ENCODE data around the gene DST. TPM values are rescaled to one million over a fixed set of nuclear protein-coding genes. Genes with fewer than 3 reads are reported as not detected.

The DST gene
- total and polyA plus RNA-seq, 11 donors, result 107 to 607 (median 366) TPM

- H3K4me3 ChIP-seq, result no peak overlapping the region
- no peaks in the 10 kb centered on the region for H3K9me3 ChIP-seq
- peaks cover 0 to 55% (median 31%) of the 10 kb centered on the region in 12 donors for H3K4me1 ChIP-seq
- H3K27ac ChIP-seq, result peak overlapping the region in 1 of 12 donors; percentile 74
- 93 to 100% (median 98%) methylated on average over 1 of the region's 1 CpG for WGBS, 4 donors
- intact Hi-C loops (cut with DNase I), result no loop called here
- no peak for TF ChIP-seq POLR2A (IDR thresholded peaks at IDR 0.05)
- TF ChIP-seq, protein P1, sequence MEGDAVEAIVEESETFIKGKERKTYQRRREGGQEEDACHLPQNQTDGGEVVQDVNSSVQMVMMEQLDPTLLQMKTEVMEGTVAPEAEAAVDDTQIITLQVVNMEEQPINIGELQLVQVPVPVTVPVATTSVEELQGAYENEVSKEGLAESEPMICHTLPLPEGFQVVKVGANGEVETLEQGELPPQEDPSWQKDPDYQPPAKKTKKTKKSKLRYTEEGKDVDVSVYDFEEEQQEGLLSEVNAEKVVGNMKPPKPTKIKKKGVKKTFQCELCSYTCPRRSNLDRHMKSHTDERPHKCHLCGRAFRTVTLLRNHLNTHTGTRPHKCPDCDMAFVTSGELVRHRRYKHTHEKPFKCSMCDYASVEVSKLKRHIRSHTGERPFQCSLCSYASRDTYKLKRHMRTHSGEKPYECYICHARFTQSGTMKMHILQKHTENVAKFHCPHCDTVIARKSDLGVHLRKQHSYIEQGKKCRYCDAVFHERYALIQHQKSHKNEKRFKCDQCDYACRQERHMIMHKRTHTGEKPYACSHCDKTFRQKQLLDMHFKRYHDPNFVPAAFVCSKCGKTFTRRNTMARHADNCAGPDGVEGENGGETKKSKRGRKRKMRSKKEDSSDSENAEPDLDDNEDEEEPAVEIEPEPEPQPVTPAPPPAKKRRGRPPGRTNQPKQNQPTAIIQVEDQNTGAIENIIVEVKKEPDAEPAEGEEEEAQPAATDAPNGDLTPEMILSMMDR (IDR thresholded peaks at IDR 0.05), result no peak
- no peaks in the 10 kb centered on the region for H3K27me3 ChIP-seq
- DNase-seq (no peak), ATAC-seq (no peak)
- peaks cover 0 to 90% (median 25%) of the 10 kb centered on the region in 9 donors for H3K36me3 ChIP-seq
Measured at GRCh38 chr6:56520218-56520617, 122.5 kb downstream of the DST start.

DNA sequence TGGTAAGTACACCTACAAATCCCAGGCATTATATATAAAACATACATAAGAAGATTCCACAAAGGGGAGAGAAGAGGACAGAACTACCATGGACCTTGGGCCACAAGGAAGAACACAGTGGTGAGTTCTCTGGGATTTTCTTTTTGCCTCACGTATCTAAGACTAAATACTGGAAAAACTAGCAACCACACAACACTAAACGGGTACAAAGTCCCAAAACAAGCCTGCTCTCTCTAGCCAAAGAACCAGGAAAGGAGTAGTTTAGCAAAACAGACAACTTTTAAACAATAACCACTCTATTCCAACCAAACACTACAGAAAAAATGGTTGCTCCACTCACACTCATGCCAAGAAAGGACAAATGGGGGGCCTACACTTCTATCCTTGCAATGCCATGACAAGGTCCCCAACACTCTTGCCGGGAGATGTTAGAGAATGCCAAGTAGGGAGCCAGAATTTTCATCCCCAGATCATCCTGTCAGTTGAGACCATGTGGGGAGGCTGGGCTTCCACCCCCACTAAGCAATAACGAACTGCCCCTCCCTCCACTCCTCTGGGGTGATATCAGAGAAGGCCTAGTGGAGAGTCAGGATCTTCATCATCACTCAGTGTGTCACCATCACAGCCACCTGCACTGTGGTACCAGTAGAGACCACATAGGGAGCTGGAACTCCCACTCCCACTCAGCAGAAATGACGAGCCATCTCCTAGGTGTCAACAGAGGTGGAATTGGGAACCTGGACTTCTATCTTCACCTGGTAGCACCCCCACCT lies 123.5 kb downstream of the DST start:
- H3K27me3 ChIP-seq, result no peaks in the 10 kb centered on the region
- H3K36me3 ChIP-seq, result peaks cover 0 to 88% (median 33%) of the 10 kb centered on the region in 9 donors
- no peak for TF ChIP-seq POLR2A (IDR thresholded peaks at IDR 0.05)
- WGBS, 4 donors, result 74 to 85% (median 75%) methylated on average over 5 of the region's 5 CpGs
- ATAC-seq (no peak), DNase-seq (no peak)
- intact Hi-C loops (cut with DNase I), result no loop called here
- H3K4me1 ChIP-seq, result peaks cover 0 to 52% (median 23%) of the 10 kb centered on the region in 12 donors
- H3K4me3 ChIP-seq, result no peak overlapping the region
- no peaks in the 10 kb centered on the region for H3K9me3 ChIP-seq
- H3K27ac ChIP-seq, result peak overlapping the region in 1 of 12 donors; percentile 74

DNA sequence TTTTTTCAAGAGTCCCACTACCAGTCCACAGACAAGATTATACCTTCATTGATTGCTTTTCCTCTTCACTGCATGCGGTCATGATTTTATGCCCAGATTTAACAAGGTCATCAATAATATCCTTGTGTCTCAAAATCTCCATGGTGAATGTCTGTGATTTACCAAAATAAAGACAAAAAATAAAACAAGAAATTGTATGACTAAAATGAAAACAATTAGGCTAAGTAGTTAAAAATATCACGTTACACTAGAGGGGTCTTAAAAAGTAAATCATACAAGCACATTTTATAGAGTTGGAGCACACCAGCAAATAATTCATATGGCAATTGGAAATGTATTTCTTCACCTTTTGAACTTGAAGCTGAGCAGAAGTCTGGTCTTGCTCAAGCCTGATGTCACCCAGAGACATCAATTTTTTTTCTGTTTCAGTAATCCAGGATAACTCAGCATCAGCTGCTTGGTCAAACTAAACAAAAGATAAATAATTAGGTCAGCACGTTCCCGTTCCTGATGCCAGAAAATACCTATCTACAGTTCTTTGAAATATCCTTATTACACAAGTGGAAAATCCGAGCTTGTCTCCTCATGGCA lies 125.4 kb downstream of the DST start:
- peaks cover 0 to 87% (median 27%) of the 10 kb centered on the region in 9 donors for H3K36me3 ChIP-seq
- peak overlapping the region in 8 of 12 donors; percentile 3 to 74 (median 30) for H3K27ac ChIP-seq
- DNase-seq, result no peak

DNA sequence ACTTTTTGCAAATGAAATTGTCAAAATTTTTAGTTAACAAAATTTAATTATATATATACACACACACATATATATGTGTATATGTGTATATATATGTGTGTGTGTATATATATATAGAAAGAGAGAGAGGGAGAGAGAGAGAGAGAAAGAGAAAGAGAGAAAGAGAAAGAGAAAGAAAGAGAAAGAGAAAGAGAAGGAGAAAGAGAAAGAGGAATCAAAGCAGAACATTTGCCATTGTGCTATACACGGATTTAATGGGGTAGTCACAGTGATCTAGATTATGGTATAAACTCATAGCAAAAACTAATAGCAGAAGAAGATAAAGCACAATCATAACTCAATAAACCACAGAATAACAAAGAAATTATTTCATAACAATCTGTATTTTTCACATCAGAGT lies 126.7 kb downstream of the DST start:
- intact Hi-C loops (cut with DNase I), result no loop called here
- H3K4me3 ChIP-seq, result no peak overlapping the region
- TF ChIP-seq POLR2A (IDR thresholded peaks at IDR 0.05), result no peak
- TF ChIP-seq, protein P1 (IDR thresholded peaks at IDR 0.05), result no peak
- peaks cover 0 to 64% (median 29%) of the 10 kb centered on the region in 12 donors for H3K4me1 ChIP-seq
- H3K27ac ChIP-seq, result peak overlapping the region in 3 of 12 donors; percentile 49 to 74 (median 66)
- 81 to 91% (median 88%) methylated on average over 1 of the region's 1 CpG for whole genome bisulfite sequencing, 4 donors
- ATAC-seq (no peak), DNase-seq (no peak)
- H3K36me3 ChIP-seq, result peaks cover 0 to 92% (median 25%) of the 10 kb centered on the region in 9 donors
- H3K27me3 ChIP-seq, result no peaks in the 10 kb centered on the region
- H3K9me3 ChIP-seq, result no peaks in the 10 kb centered on the region

More for the DNA sequence above, 125.4 kb downstream of the DST start:
- Histone ChIP-seq H3K27me3 (no peaks in the 10 kb centered on the region), H3K4me3 (no peak overlapping the region), H3K9me3 (no peaks in the 10 kb centered on the region), H3K4me1 (peaks cover 0 to 57% (median 29%) of the 10 kb centered on the region in 12 donors)
- peak in 3 of 4 donors; percentile 33 to 52 (median 36) for ATAC-seq
- 46 to 55% (median 49%) methylated on average over 5 of the region's 5 CpGs for WGBS, 4 donors
- TF ChIP-seq, protein P1 (IDR thresholded peaks at IDR 0.05), result no peak
- TF ChIP-seq POLR2A (IDR thresholded peaks at IDR 0.05), result no peak
- intact Hi-C loops (cut with DNase I), result no loop called here

Measured in heart left ventricle (tissue), 16 donors.